Glomerular visceral epithelial cell (primary cell): ENCODE data around the gene GLMP.

ENCODE experiments used
- DNase-seq: peaks from one replicate; pipeline ENCODE4 v3.0.0-alpha.2; 2016; ENCODE audit errors: extremely low spot score

GLMP gene

GRCh38 chr1:156286061-156286460 is 9.4 kb downstream of the GLMP start:
- no peak for DNase-seq

GRCh38 chr1:156285437-156285836 is 10.0 kb downstream of the GLMP start:
- DNase-seq, result no peak

GRCh38 chr1:156284757-156285156 is 10.7 kb downstream of the GLMP start:
- DNase-seq, result no peak

- DNase-seq, result no peak
Measured at GRCh38 chr1:156284112-156284511, 11.4 kb downstream of the GLMP start, which contains the start of gene TMEM79. Gene TMEM79 (plus strand): TSS chr1:156284325. CDS start chr1:156285227, 902 bp downstream.

GRCh38 chr1:156283521-156283920 is 12.0 kb downstream of the GLMP start:
- no peak for DNase-seq

- peak; percentile 98 for DNase-seq
Measured at GRCh38 chr1:156282479-156283222, 12.8 kb downstream of the GLMP start, which contains the start of gene SMG5. Gene SMG5 (minus strand): TSS chr1:156282825. CDS start chr1:156282680, 145 bp downstream.

GRCh38 chr1:156281693-156282478 is 13.6 kb downstream of the GLMP start:
- peak; percentile 52 for DNase-seq

GRCh38 chr1:156281281-156281680 is 14.2 kb downstream of the GLMP start:
- DNase-seq, result no peak

GRCh38 chr1:156279837-156280236 is 15.6 kb downstream of the GLMP start:
- no peak for DNase-seq

- no peak for DNase-seq
Measured at GRCh38 chr1:156276966-156277381, 18.5 kb downstream of the GLMP start.

- DNase-seq, result no peak
Measured at GRCh38 chr1:156276532-156276931, 18.9 kb downstream of the GLMP start.

- no peak for DNase-seq
Measured at GRCh38 chr1:156270314-156270713, 25.2 kb downstream of the GLMP start.

- DNase-seq, result no peak
Measured at GRCh38 chr1:156268336-156268735, 27.1 kb downstream of the GLMP start.

GRCh38 chr1:156266051-156266450 is 29.4 kb downstream of the GLMP start:
- DNase-seq, result no peak

GRCh38 chr1:156263288-156263655 is 32.2 kb downstream of the GLMP start:
- DNase-seq, result no peak

GRCh38 chr1:156262461-156263287 is 32.8 kb downstream of the GLMP start:
- DNase-seq, result peak; percentile 34

GRCh38 chr1:156260896-156261295 is 34.6 kb downstream of the GLMP start:
- DNase-seq, result no peak

- no peak for DNase-seq
Measured at GRCh38 chr1:156259805-156260204, 35.7 kb downstream of the GLMP start.

GRCh38 chr1:156258859-156259258 is 36.6 kb downstream of the GLMP start:
- DNase-seq, result no peak

- no peak for DNase-seq
Measured at GRCh38 chr1:156257711-156258110, 37.8 kb downstream of the GLMP start.

- DNase-seq, result no peak
Measured at GRCh38 chr1:156253634-156254033, 41.8 kb downstream of the GLMP start.

- DNase-seq, result no peak
Measured at GRCh38 chr1:156251527-156251926, 44.0 kb downstream of the GLMP start.
